Testis (tissue), 3 donors: Measurements from ENCODE around the gene B4GALNT1. TPM values are rescaled to one million over a fixed set of nuclear protein-coding genes. Genes with fewer than 3 reads are reported as not detected.

ENCODE experiments used
- DNase-seq: peaks from one replicate; pipeline ENCODE4 v3.0.0-alpha.2; 2019
- H3K27ac ChIP-seq, 2 donors: fragments of 200-600 bp; sonication (generic); one replicate each; pipeline ENCODE4 v1.5.1; 2019
- H3K27me3 ChIP-seq: fragments of 200-600 bp; sonication (generic); one replicate; pipeline ENCODE4 v1.5.1; 2019
- H3K36me3 ChIP-seq: fragments of 200-600 bp; sonication (generic); one replicate; pipeline ENCODE4 v1.5.1; 2017; ENCODE audit warnings: low read depth; ENCODE audit errors: missing control alignments
- H3K4me1 ChIP-seq: fragments of 200-600 bp; sonication (generic); one replicate; pipeline ENCODE4 v1.5.1; 2019
- H3K4me3 ChIP-seq, 2 donors: fragments of 200-600 bp; sonication (generic); one replicate each; pipeline ENCODE4 v1.5.1; 2017 to 2019
- H3K9me3 ChIP-seq: fragments of 200-600 bp; sonication (generic); one replicate; pipeline ENCODE4 v1.5.1; 2017
- POLR2A ChIP-seq: fragments of 450-650 bp; IDR thresholded peaks from one replicate; pipeline ENCODE4 v1.6.1; 2017; ENCODE audit warnings: antibody characterized with exemption, mild to moderate bottlenecking, moderate library complexity
- WGBS, 2 donors: methylation state at CpG; one replicate each; pipeline ENCODE4 v1.1.5; 2018; 5-methylcytosine and 5-hydroxymethylcytosine counted together
- intact Hi-C: fragments of 100-400 bp; cut with DNase I; formaldehyde crosslinking; loops from one replicate; pipeline ENCODE4 v1.15.1; 2023; ENCODE audit warnings: low total_unique reads
- polyA plus RNA-seq: library from polyadenylated mRNA; stranded (reverse); fragments of 350-450 nt; fragmentation: Illumina TruSeq; extraction: RNeasy Lipid Tissue Mini Kit (QIAGEN cat#74804); gene quantifications from one replicate; pipeline ENCODE4 v1.2.3, GENCODE V29; 2014; ENCODE audit warnings: low read depth, low replicate concordance; ENCODE audit not compliant: insufficient read depth
- total RNA-seq, 2 donors: library from RNA; depleted of rRNA; stranded (reverse); fragments of >200 nt; gene quantifications; one replicate each; pipeline ENCODE4 v1.2.3, GENCODE V29; 2016
- TF ChIP-seq, protein P1 (sequence below), 3 experiments: fragments of 450-650 bp in 2 of 3; fragments of 200-600 bp in 1 of 3; sonication (generic) in 1 of 3; IDR thresholded peaks; one replicate each; pipeline ENCODE4 v1.5.1; 2016 to 2019; ENCODE audit warnings: antibody characterized with exemption in 3 of 3, mild to moderate bottlenecking in 2 of 3, moderate library complexity in 1 of 3

The B4GALNT1 gene
- total and polyA plus RNA-seq, 3 donors from 2014 or later, result 1.8 to 3.2 (median 2.3) TPM

DNA sequence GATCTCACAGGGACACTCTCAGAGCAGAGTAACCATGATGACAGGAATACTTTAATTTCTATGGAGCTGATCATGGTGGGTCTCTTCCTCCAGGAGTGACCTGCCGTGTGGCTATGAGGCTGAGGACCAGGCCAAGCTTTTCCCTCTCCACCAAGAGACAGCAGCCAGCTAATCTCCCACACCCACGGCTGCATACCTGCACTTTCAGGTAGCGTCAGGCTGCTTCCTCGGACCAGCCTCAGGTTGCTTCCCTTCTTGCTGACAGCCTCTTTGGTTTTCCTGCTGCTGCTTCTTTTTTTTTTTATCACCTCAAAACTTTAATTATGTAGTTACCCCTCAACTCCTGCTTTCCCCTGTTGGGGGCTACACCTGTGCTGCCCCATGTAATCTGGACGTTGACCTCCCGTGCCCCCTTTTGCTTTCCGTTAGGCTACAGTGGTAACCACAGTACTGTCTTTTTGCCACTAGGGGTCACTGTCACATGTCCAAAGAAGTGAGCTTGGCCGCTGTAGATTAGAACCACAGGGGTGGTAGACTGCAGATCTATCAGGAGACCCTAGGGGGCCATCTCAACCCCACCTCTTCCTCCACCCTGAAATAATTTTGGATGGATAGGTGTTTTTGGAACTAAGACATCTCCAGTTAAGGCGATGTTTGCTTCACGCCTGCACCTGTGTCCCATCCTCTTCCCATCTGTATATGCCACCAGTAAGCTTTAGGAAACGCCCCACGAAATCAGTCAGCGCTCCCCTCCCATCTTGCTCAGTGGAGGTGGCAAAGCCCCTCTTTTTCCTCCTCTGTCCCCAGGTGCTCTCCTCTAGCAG, 49.8 kb downstream of the B4GALNT1 start:
- WGBS, 2 donors, result 59 to 62% methylated on average over 13 of the region's 13 CpGs
- no peak overlapping the region for H3K4me3 ChIP-seq
- TF ChIP-seq, protein P1, sequence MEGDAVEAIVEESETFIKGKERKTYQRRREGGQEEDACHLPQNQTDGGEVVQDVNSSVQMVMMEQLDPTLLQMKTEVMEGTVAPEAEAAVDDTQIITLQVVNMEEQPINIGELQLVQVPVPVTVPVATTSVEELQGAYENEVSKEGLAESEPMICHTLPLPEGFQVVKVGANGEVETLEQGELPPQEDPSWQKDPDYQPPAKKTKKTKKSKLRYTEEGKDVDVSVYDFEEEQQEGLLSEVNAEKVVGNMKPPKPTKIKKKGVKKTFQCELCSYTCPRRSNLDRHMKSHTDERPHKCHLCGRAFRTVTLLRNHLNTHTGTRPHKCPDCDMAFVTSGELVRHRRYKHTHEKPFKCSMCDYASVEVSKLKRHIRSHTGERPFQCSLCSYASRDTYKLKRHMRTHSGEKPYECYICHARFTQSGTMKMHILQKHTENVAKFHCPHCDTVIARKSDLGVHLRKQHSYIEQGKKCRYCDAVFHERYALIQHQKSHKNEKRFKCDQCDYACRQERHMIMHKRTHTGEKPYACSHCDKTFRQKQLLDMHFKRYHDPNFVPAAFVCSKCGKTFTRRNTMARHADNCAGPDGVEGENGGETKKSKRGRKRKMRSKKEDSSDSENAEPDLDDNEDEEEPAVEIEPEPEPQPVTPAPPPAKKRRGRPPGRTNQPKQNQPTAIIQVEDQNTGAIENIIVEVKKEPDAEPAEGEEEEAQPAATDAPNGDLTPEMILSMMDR (IDR thresholded peaks at IDR 0.05), result peak; percentile 88 to 94 (median 92)
- TF ChIP-seq POLR2A, result no peak
- no peaks in the 10 kb centered on the region for H3K9me3 ChIP-seq
- no peak overlapping the region for H3K27ac ChIP-seq
- DNase-seq, result peak; percentile 85
- H3K36me3 ChIP-seq, result no peaks in the 10 kb centered on the region
- no peaks in the 10 kb centered on the region for H3K4me1 ChIP-seq
- intact Hi-C loops, result loop anchor here (5.0 kb wide), 1 partner anchor 39 kb away; no protein-coding TSS in a partner anchor
- no peaks in the 10 kb centered on the region for H3K27me3 ChIP-seq

DNA sequence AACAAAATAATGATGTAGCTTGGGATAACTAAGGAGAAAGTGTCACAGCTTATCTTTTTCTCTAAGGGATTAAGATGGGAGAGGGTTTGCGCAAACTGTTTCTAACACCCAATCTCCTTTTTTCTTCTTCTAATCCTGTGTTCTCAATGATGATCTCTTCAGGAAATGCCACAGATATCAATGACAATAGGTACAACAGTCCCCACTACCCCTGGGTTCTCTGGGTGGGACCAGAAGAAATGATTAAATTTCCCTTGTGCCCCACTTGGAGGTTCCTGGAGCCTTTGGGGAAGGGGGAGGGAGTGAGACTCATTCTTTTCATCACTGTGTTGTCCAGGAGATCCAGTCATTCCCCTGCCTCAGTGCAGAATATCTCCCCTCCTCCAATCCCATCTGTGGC, 50.6 kb downstream of the B4GALNT1 start:
- 93 to 100% methylated on average over 1 of the region's 1 CpG for WGBS, 2 donors
- no peaks in the 10 kb centered on the region for H3K9me3 ChIP-seq
- no peak for TF ChIP-seq POLR2A
- TF ChIP-seq, protein P1 (IDR thresholded peaks at IDR 0.05), result no peak
- H3K4me3 ChIP-seq, result no peak overlapping the region
- H3K36me3 ChIP-seq, result no peaks in the 10 kb centered on the region
- no peak for DNase-seq
- no peaks in the 10 kb centered on the region for H3K4me1 ChIP-seq
- intact Hi-C loops, result loop anchor here (5.0 kb wide), 1 partner anchor 40 kb away; no protein-coding TSS in a partner anchor
- H3K27ac ChIP-seq, result no peak overlapping the region
- H3K27me3 ChIP-seq, result no peaks in the 10 kb centered on the region

DNA sequence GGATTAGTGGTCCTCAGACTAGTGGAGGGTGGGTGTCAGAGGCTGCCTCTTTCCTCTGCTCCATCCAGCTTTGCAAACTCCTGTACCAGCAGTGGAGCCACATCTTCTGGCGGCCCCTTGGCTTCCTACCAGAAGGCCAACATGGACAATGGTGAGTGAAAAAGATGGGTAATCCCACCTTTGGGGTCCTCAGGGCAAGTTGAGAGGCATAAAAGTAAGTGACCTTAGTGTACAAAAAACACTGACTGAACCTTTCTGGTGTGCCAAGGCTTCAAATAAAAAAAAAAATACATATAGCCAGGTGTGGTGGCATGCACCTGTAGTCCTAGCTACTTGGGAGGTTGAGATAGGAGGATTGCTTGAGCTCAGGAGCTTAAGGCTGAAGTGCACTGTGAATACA, 51.2 kb downstream of the B4GALNT1 start:
- 93 to 96% methylated on average over 1 of the region's 1 CpG for WGBS, 2 donors
- H3K27ac ChIP-seq, result no peak overlapping the region
- no peak for TF ChIP-seq POLR2A
- TF ChIP-seq, protein P1 (IDR thresholded peaks at IDR 0.05), result no peak
- no peaks in the 10 kb centered on the region for H3K4me1 ChIP-seq
- no peaks in the 10 kb centered on the region for H3K36me3 ChIP-seq
- H3K4me3 ChIP-seq, result no peak overlapping the region
- H3K27me3 ChIP-seq, result no peaks in the 10 kb centered on the region
- H3K9me3 ChIP-seq, result no peaks in the 10 kb centered on the region
- DNase-seq, result no peak
- intact Hi-C loops, result loop anchor here (5.0 kb wide), 1 partner anchor 40 kb away; no protein-coding TSS in a partner anchor

DNA sequence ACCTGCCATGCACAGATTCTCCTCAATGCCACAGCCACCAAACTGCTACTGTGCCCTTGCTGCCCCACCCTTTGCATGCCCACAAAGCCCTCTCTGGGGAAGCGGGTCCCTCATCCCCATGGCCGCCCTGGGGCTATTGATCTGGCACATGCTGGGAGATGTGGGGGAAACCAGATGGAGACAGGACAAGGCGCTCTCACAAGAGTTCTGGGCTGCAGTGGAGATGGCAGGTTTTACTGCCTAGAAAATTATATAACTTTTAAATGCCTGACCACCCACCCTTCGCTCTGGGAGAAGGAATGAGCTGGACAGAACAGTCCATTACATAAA, 52.6 kb downstream of the B4GALNT1 start:
- Histone ChIP-seq H3K9me3 (no peaks in the 10 kb centered on the region), H3K4me1 (no peaks in the 10 kb centered on the region), H3K27ac (no peak overlapping the region), H3K36me3 (no peaks in the 10 kb centered on the region), H3K27me3 (no peaks in the 10 kb centered on the region), H3K4me3 (no peak overlapping the region)
- WGBS, 2 donors, result 96 to 98% methylated on average over 4 of the region's 4 CpGs
- no peak for TF ChIP-seq POLR2A
- TF ChIP-seq, protein P1 (IDR thresholded peaks at IDR 0.05), result no peak
- no peak for DNase-seq
- intact Hi-C loops, result loop anchor here (5.0 kb wide), 1 partner anchor 42 kb away; no protein-coding TSS in a partner anchor
